A172 (cell line): ENCODE data around the gene CNN2. TPM values are rescaled to one million over a fixed set of nuclear protein-coding genes. Genes with fewer than 3 reads are reported as not detected.

ENCODE experiments used
- DNase-seq: peaks from one replicate; pipeline ENCODE4 v3.0.0-alpha.2; 2015; ENCODE audit warnings: low spot score
- total RNA-seq: library from RNA; depleted of rRNA; stranded (reverse); fragments of >200 nt; shearing (Covaris generic); gene quantifications from 2 replicates; pipeline ENCODE4 v1.2.3, GENCODE V29; 2014

CNN2 gene
- total RNA-seq, 1 experiment from 2014 or later: 219 TPM

DNA sequence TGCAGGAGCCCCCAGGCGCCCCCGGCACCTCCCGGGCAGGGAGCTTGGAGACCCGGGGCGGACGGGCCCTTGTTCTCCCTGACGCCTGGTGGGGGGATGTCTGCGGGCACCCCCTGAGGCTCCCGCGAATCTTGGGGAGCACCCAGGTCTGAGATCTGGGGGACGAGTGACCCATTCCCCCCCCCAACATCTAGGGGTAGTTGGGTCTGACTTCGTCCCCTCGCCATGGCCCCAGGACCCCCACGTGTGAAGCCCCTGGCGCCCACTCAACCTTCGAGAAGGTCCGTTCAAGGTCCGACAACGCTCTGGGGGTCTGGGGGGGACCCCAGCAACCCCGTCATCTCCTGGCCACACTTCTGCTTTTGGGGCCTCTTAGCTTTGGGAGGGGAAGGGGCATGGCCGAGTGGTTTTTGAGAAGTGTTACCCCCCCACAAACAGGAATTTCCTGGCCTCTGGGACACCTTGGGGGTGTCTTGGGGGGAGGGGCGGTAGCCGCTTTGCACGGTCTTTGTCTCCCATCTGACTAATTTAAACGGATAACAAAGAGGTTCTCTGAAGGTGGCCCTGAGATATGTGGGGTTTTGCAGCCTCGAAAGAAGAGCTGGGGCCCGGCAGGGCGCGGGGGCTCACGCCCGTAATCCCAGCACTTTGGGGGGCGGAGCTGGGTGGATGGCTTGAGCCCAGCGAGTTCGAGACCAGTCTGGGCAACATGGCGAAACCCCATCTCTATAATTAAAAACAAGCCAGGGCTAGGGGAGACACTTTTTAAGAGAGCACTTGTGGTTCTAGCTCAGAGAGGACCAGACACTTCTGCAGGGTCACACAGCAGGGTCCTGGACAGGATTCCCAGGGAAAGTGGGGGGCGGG, 608 bp downstream of the CNN2 start:
- peak; percentile 35 for DNase-seq

DNA sequence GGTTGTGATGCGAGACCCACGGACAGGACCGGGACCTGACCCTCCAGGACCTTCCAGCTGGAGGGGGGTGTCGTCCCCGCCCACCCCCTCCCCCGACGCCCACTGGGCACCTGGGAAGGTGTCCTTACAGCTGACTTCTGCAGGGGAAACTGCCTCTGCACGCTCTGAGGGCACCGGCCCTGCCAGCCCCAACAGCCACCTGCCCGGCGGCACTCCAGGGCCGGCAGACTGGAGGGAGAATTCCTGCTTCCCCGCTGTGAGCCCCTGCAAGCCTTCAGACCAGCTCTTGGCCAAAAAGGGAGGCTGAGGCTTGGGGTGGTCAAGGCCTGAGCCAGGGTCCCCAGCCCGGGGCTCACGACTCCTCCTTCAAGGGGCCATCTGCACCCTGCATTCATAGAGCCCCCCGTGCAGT, 1.2 kb downstream of the CNN2 start:
- peak; percentile 23 for DNase-seq

DNA sequence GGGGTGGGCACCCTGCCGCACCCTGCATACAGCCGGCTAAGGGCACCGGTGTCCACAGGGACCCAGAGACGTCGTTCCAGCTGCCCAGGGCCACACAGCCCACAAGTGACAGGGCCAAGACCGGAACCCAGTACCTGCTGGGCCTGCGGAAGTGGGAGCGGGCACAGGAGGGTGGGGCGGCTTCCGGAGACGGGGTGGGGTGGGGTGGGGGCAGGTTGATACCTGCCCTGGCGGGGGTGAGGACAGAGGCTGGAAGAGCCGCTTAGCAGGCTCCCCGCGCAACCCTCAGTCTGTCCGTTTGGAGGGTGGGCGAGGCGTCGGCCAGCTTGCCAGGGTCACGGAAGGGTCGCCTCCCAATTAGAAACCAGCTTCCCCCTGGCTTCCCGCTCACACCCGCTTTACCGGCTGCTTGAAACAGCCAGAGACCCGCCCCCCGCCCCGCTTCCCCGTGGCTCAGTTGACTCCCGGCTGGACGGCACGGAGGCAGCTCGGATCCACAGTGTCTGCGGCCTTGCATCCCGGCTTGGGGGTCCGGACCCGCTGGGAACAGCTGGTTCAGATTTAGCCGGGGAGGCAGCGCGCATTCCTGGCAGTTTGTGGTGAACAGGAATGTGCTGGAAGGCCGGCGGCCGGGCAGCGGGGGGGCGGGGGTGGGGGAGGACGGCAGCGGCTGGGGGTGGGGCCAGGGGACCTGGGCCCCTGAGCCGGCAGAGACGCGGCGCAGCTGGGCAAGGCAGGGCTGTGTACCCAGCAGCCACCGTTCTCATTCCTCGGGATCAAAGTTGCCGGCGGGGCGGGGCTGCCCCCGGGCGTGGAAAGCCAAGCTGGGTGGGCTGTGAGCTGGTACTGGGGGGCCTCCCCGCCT, 1.9 kb downstream of the CNN2 start:
- peak; percentile 88 for DNase-seq

DNA sequence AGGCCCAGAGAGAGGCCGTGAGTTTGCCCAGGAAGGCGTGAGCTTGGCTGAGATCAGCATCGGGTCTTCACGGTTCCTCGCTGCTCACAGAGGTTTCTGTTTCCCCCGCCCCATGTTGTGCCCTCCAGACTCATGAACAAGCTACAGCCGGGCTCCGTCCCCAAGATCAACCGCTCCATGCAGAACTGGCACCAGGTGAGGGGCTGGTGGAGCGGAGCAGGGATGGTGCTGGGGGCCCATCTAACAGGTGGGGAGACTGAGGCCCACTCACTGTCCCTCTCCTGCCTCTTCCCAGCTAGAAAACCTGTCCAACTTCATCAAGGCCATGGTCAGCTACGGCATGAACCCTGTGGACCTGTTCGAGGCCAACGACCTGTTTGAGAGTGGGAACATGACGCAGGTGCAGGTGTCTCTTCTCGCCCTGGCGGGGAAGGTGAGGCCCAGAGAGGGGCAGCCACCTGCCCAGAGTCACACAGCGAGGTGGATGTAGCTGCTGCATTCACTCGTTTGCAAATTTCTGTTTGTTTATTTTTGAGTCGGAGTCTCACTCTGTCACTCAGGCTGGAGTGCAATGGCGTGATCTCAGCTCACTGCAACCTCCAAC, 6.0 kb downstream of the CNN2 start:
- DNase-seq: no peak

DNA sequence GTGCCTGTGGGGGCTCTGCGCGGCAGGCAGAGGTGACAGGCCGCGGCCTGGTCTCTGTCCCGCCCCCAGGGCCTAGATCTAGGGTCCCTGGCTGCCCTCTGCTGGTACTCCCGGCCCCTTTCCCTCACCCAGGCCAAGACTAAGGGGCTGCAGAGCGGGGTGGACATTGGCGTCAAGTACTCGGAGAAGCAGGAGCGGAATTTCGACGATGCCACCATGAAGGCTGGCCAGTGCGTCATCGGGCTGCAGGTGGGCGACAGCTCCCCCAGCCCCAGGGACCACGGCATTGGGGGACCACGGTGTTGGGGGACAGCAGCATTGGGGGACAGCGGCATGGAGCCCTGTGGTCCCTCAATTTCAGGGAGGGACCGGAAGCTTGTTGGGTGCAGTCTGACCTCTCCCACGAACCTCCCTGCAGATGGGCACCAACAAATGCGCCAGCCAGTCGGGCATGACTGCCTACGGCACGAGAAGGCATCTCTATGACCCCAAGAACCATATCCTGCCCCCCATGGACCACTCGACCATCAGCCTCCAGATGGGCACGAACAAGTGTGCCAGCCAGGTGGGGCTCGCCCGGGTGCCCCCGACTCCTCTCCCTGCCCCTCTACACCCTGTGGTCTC, 9.7 kb downstream of the CNN2 start:
- DNase-seq: no peak

DNA sequence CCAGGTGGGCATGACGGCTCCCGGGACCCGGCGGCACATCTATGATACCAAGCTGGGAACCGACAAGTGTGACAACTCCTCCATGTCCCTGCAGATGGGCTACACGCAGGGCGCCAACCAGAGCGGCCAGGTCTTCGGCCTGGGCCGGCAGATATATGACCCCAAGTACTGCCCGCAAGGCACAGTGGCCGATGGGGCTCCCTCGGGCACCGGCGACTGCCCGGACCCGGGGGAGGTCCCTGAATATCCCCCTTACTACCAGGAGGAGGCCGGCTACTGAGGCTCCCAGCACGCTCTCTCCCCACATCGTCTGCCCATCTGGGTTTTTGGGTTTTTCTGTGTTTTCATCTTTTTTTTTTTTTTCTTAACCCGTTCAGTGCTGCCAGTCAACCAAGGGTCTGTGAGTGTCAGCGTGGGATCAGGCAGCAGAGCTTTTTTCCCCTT, 11.2 kb downstream of the CNN2 start:
- no peak for DNase-seq

DNA sequence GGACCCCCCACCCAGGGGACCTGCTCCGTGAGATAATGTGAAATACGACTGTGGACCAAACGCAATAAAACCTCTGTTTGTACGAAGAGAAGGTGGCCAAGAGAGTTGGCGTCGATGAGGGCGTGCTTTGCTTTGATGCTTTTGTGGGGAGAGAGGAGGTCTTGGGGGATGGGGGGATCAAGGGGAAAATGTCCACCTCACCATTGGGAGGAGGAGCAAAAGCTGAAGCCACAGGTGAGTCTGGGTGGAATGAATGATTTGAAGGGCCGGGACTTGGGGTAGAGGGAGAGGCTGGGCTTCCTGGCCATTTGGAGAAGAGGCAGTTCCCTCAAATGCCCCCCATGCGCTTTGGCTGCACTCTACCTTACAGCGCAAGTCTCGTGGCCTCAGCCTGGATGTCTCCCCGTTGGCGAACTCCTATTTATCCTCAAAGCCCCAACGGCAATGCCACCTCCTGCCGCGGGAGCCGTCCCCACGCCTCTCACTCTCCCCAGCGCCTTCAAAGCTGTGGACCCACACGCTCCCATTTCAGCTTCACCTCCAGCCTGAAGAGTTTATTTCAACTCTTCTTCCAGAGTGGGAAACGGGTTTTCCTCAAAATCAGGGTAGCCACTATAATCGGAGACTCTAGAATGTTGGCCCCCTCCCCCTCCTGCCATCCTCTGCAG, 12.7 kb downstream of the CNN2 start:
- no peak for DNase-seq

DNA sequence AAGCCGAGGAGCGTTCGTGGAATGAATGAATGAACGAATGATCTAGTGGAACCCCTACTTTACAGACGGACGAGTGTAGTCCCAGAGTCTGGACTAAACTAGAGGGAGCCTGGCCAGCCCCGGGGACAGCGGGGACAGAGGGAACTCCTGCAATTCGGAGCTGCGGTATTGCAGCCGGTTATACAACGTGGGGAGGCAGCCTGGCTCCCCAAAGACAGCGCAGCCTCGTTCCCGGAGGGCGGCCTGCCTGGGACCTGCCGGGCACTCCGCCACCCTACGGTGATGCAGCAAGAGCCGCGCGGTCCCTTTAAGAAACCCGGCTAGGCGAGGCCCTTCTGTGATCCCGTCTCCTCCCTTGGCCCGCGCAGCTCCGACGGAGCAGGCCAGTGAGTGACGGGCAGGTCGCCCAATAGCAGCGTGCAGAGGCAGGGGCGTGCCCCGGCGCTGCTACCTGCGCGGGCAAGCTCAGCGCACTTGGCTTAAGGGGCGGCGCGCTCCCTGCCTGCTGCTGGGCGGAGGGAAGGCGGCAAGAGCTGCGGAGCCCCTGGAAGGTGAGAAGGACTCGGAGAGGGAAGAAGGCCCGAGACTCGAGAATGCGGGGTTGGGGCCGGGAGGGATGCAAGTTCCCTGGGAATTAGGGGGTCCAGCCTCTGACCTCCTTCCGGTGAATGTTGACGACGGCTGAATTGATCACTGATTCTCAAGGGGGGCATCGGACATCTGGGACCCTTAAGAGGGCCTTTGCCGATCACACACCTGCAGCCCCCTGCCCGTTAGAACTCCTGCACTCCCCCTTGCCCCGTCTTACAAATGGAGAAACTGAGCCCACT, 13.5 kb downstream of the CNN2 start, which contains the start of gene ABCA7:
Gene ABCA7 (plus strand): TSS at position 462 of the 830 bp plus-strand sequence. CDS start 1,255 bp downstream, outside the sequence.
- DNase-seq: peak; percentile 94

DNA sequence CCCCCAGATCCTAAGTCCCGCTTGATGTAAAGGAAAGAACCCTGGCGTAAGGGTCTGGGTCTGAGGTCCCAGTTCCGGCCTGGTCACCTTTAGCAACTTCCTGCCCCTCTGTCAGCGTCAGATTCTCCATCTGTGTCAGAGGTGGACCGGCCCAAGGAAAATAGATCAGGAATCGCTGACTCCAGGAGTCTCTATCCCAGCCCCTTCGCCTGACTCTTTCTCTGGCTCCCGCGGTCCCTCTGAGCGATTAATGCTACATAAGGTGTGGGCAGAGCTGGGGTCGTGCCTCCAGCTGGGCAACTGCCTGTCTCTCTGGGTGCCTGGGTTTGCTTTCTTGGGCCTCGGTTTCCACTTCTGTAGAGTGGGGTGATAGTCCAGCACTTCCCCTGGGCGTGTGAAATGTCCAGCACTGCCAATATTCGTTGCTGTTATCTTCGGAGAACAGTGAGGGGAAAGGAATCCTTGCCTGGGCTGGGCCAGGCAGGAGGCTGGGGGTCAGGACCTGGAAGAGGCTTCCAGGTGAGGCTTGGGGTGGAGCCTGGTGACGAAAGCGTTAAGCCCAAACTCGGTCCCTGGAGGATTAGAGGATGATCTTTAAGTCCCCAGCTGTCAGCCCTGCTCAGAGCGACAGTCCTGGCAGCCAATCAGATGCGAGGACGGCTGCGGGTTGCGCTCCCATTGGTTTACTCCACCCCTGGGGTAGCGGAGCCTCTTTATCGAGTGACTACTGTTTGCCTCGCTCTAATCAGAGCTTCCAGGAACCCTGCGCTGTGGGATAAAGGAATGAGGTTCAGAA, 14.3 kb downstream of the CNN2 start:
- peak; percentile 85 for DNase-seq

DNA sequence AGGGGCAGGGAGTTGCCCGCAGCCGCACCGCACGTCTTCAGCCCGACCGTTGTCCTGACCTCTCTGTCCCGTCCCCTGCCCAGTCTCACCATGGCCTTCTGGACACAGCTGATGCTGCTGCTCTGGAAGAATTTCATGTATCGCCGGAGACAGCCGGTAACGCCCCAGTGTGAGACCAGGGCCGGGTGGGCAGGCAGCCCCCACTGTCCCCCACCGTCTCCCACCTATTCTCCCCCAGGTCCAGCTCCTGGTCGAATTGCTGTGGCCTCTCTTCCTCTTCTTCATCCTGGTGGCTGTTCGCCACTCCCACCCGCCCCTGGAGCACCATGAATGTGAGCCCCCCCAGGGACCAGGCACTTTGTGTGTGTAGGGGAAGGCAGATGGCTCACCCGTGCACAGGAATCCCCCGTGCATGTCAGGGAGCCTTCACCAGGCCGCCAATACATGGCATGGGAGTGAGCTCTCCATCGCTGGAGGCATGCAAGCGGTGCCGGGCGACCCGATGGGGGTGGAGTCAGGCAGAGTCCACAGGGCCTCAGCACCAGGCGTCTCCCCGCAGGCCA, 14.9 kb downstream of the CNN2 start:
- DNase-seq: no peak

DNA sequence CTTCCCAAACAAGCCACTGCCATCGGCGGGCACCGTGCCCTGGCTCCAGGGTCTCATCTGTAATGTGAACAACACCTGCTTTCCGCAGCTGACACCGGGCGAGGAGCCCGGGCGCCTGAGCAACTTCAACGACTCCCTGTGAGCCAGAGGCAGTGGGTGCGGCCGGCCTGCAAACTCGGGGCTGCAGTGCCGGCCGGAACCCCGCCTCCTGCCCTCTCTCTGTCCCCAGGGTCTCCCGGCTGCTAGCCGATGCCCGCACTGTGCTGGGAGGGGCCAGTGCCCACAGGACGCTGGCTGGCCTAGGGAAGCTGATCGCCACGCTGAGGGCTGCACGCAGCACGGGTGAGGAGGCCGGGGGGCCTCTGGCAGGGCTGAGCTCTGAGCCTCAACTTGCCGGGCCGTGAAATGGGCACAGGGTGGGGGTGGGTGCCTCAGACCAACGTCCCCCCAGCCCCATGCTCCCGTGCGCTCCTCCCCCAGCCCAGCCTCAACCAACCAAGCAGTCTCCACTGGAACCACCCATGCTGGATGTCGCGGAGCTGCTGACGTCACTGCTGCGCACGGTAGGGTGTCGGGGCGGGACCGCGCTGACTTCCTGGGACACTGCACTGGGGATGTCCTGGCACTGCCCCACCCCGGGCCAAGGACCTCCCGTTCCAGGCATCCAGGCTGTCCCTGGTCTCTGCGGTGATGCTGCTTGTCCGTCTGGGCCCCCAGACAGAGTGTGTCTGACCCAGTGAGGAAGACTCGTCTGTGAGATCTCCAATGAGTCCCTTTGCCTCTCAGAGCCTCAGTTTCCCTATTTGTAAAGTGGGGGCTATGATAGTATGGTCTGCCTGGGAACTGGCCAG, 15.7 kb downstream of the CNN2 start:
- peak; percentile 44 for DNase-seq

DNA sequence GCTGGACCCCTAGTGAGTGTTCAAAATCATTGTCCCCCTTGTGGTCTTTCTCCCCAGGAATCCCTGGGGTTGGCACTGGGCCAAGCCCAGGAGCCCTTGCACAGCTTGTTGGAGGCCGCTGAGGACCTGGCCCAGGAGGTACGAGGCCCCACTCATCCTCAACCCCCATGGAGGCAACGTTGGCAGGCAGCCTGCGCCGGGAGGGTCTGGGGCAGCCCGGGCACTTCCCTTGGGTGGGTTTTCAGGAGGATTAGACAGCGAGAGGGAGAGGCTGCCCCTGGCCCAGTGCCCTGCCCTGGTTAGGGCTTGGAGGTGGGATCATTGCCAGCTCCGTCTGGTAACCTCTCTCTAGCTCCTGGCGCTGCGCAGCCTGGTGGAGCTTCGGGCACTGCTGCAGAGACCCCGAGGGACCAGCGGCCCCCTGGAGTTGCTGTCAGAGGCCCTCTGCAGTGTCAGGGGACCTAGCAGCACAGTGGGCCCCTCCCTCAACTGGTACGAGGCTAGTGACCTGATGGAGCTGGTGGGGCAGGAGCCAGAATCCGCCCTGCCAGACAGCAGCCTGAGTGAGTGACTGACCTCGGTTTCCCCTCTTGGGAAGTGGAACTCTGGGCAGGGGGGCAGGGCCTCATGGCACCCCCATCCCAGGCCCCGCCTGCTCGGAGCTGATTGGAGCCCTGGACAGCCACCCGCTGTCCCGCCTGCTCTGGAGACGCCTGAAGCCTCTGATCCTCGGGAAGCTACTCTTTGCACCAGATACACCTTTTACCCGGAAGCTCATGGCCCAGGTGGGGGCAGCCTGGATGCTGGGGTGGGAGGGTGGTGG, 16.5 kb downstream of the CNN2 start:
- no peak for DNase-seq

DNA sequence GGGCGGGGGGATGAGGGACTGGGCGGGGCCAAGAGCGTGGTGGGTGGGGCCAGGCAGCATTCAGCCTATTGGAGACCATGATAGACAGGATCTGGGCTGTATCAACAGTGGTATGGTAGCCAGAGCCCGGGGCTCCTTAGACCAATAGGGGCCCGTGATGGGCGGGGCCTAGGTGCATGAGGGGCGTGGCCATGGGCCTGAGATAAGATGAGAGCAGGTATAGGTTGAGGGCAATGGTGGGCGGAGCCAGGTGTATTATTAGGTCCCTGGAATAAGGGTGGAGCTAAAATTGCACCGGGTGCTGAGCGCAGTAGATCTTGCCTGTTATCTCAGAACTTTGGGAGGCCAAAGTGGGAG, 18.8 kb downstream of the CNN2 start:
- DNase-seq: peak; percentile 69

DNA sequence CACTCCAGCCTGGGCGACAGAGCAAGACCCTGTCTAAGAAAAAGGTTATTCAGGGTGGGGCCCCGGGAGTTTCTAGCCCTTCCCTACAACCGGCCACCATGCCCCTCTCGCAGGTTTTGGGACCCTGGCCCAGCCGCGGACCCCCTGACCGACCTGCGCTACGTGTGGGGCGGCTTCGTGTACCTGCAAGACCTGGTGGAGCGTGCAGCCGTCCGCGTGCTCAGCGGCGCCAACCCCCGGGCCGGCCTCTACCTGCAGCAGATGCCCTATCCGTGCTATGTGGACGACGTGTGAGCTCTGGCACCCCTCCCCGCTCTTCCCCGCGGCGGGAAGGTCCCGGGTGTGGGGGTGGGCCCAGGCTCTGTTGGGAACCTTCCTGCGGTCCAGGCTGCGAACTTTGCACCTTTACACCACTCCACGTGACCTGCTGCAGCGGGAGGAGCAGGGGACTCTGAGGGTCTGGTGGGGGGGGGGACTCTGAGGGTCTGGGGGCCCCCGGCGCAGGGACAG, 19.8 kb downstream of the CNN2 start:
- DNase-seq: no peak

DNA sequence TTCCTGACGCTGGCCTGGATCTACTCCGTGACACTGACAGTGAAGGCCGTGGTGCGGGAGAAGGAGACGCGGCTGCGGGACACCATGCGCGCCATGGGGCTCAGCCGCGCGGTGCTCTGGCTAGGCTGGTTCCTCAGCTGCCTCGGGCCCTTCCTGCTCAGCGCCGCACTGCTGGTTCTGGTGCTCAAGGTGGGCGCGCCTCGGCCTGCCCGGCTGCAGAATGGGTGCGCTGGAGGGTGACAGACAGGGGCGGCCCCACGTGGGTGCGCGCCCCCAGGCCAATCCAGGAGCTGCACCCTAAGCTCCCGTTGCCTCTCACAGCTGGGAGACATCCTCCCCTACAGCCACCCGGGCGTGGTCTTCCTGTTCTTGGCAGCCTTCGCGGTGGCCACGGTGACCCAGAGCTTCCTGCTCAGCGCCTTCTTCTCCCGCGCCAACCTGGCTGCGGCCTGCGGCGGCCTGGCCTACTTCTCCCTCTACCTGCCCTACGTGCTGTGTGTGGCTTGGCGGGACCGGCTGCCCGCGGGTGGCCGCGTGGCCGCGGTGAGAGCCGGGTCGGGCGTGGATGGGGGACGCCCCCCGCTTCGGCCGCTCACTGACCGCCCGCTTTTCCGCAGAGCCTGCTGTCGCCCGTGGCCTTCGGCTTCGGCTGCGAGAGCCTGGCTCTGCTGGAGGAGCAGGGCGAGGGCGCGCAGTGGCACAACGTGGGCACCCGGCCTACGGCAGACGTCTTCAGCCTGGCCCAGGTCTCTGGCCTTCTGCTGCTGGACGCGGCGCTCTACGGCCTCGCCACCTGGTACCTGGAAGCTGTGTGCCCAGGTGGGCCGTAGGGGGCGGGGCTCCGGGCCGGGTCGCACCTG, 20.7 kb downstream of the CNN2 start:
- no peak for DNase-seq

DNA sequence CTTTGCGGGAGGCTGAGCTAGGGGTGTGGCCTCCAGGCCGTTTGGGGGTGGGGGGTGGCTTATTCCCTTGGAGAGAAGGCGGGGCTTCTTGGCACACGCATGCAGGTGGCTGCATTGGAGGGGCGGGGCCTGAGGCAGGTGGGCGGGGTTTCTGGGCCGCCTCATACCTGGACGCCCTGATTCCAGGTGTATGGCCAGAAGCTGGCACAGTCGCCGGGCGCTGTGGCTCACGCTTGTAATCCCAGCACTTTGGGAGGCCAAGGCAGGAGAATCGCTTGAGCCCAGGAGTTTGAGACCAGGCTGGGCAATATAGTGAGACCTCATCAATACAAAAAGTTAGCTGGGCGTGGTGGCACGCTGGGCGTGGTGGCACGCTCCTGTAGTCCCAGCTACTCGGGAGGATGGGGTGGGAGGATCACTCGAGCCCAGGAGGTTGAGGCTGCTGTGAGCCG, 21.3 kb downstream of the CNN2 start:
- DNase-seq: no peak
